Measurements from ENCODE around the gene COL18A1. TPM values are rescaled to one million over a fixed set of nuclear protein-coding genes. Genes with fewer than 3 reads are reported as not detected.

Gene COL18A1
- total RNA-seq, 4 donors from 2014 or later, result 18.6 to 85.0 (median 33.0) TPM

DNA sequence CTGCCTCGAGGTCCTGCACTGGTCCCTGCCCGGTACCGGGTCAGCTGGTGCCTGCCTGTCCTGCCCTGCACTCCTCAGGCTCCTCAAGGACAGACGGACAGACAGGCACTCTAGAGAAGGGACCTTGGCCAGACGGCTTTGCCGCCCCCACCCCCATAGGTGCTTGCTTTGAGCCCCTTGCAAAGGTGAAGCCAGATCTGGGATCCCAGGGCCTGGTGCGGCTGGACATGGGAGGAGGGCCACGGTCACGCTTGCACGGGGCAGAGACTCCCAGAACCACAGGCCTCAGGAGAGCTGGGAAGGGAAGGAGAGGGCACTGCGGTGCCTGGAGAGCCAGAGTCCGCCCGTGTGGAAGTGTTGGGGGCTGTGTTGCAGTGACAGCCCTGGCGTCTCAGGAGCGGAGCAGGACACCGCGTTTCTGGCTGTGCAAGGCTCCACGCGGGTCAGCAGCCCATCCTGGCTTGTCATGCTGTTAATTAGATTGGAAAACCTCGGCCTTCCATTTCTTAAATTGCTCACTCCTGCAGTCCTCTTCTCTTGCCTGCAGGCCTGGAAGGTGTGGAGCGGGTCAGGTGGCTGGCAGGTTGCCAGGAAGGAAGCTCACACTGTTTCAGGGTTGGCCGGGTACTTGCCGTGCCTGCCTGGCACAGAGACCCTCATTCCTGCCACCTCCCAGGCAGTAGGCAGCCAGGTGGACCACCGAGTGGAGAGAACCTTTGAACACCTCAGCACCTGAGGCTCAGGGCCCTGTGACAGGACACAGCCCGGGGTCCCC is 16.3 kb downstream of the COL18A1 start:
- no peak overlapping the region for H3K4me3 ChIP-seq
- H3K4me1 ChIP-seq, result peaks cover 0 to 17% (median 0%) of the 10 kb centered on the region in 4 donors
- H3K27me3 ChIP-seq, result no peaks in the 10 kb centered on the region
- no peak for DNase-seq
- H3K27ac ChIP-seq, result no peak overlapping the region
- no peaks in the 10 kb centered on the region for H3K9me3 ChIP-seq
- no peak for TF ChIP-seq POLR2A (IDR thresholded peaks at IDR 0.05)
- TF ChIP-seq, protein P1, sequence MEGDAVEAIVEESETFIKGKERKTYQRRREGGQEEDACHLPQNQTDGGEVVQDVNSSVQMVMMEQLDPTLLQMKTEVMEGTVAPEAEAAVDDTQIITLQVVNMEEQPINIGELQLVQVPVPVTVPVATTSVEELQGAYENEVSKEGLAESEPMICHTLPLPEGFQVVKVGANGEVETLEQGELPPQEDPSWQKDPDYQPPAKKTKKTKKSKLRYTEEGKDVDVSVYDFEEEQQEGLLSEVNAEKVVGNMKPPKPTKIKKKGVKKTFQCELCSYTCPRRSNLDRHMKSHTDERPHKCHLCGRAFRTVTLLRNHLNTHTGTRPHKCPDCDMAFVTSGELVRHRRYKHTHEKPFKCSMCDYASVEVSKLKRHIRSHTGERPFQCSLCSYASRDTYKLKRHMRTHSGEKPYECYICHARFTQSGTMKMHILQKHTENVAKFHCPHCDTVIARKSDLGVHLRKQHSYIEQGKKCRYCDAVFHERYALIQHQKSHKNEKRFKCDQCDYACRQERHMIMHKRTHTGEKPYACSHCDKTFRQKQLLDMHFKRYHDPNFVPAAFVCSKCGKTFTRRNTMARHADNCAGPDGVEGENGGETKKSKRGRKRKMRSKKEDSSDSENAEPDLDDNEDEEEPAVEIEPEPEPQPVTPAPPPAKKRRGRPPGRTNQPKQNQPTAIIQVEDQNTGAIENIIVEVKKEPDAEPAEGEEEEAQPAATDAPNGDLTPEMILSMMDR (IDR thresholded peaks at IDR 0.05), result peak in 1 of 6 experiments; percentile 7
- no peaks in the 10 kb centered on the region for H3K36me3 ChIP-seq

DNA sequence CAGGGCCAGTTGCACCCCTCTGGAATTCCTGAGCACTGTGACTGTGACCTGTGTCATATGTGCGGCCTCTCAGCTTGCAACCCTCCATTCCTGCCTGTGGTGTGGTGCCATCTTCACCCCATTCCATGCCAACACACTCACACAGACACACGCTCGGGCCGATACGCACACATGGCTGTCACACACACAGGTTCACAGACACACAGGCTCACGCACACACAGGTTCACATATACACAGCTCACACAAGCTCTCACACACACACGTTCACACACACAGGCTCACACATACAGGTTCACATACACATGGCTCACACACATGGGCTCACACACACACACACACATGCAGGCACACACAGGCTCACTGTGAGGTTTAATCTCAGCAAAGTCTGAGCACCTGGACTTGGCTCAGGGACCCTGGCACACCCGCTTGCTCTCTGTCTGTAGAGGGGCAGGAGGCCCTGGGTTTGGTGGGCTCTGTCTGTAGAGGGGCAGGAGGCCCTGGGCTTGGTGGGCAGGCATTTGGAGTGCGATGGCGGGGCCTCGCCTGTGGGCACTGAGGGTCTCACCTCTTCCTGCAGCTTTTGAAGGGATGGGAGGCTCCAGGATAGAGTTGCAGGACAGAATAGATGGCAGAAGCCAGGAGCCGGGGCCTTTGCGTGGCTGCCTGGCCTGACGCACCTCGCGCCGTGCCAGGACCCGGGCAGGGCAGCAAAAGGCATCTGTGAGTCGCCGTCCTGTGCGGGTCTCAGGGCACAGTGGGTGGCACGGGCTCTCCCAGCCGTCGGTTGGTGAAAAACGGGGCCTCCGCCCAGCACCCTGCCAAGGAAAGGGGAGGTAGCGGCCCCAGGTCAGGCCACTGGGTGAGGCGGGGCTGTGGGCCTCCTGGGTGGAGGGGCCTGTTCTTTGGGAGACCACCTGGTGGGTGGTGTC is 17.1 kb downstream of the COL18A1 start:
- Histone ChIP-seq H3K27me3 (no peaks in the 10 kb centered on the region), H3K36me3 (no peaks in the 10 kb centered on the region), H3K27ac (no peak overlapping the region), H3K9me3 (no peaks in the 10 kb centered on the region), H3K4me1 (peaks cover 0 to 17% (median 0%) of the 10 kb centered on the region in 4 donors), H3K4me3 (no peak overlapping the region)
- TF ChIP-seq, protein P1 (IDR thresholded peaks at IDR 0.05), result no peak
- TF ChIP-seq POLR2A (IDR thresholded peaks at IDR 0.05), result no peak
- DNase-seq, result no peak

DNA sequence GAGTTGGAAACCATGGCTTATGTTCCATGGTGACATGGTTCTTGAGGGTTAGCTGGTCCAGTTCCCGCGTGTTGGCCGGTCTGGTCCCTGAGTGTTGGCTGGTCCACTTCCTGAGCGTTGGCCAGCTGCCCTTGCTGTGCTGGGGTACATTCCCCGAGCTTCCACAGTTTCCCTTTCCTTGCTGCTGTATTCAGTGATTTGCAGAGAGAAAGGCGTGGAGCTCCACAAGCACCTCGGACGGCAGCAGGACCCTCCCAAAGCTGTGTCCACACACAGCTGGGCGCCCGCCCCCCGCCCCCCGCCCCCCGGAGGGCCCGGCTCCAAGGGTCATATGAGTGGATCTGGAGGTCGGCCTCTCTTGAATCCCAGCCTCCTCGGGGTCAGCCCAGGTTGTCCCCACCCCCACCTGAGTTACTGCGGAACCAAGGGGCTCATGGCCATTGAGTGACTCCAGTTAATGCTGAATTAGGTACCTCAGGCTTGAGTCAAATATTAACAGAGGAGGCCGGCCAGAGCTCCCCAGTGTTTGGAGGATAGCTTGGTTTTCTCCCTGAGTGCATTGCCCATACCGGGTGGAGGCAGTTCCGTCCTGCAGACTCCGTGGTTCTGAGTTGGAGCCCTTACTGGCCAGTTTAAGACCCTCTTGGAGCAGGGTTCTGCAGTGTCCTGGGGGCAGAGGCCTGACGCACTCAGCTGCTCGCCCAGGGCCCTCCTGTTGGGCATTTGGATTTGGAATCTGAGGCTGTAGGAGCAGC is 18.4 kb downstream of the COL18A1 start:
- H3K4me3 ChIP-seq, result no peak overlapping the region
- no peaks in the 10 kb centered on the region for H3K36me3 ChIP-seq
- no peak for TF ChIP-seq POLR2A (IDR thresholded peaks at IDR 0.05)
- TF ChIP-seq, protein P1 (IDR thresholded peaks at IDR 0.05), result no peak
- peaks cover 0 to 17% (median 0%) of the 10 kb centered on the region in 4 donors for H3K4me1 ChIP-seq
- no peaks in the 10 kb centered on the region for H3K27me3 ChIP-seq
- DNase-seq, result no peak
- no peaks in the 10 kb centered on the region for H3K9me3 ChIP-seq
- H3K27ac ChIP-seq, result no peak overlapping the region

DNA sequence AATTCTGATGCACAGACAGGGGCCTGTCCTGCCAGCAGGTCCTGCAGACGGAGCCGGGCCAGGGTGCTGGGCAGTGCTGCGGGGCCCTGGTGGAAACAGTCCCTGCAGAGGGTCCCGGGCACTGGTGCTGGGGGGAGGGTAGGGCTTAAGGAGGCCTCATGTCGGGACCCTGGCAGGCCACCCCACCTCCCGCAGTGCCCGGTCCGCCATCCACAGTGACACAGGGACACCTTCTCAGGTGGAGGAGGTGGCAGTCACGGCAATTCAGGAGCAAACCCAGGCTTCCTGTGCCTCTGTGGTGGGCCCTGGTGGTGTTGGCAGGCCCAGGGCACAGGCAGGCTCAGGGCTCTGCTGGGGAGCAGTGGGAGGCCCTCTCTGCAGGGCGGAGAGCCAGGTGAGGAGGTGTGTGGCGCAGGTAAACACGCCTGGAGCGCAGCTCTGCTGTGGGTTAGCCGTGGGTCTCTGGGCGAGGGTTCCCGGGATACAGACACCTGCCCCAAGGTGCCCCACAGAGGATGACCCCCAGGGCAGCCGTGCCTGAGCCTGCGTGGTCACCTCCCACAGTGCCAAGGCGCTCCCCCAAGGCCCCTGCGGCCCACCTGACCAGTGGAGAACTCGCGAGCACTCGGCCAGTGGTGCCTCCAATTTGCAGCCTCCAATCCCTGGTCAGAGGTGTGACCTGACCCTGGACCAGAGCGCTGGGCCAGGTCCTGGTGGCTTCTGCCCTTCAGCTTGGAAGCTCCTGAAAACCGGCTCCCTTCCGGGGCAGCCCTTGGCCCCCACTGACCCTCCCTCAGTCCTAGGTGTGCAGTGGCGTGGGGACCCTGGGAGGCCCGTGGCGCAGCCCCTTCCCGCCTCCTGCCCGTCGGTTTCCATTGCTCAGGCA is 19.2 kb downstream of the COL18A1 start:
- Histone ChIP-seq H3K27ac (no peak overlapping the region), H3K4me3 (no peak overlapping the region), H3K9me3 (no peaks in the 10 kb centered on the region), H3K27me3 (no peaks in the 10 kb centered on the region), H3K36me3 (no peaks in the 10 kb centered on the region), H3K4me1 (peaks cover 0 to 17% (median 0%) of the 10 kb centered on the region in 4 donors)
- TF ChIP-seq POLR2A (IDR thresholded peaks at IDR 0.05), result no peak
- TF ChIP-seq, protein P1 (IDR thresholded peaks at IDR 0.05), result no peak
- DNase-seq, result no peak
